HL-60 (cell line): ENCODE measurements around the gene EDRF1.

Source experiments
- DNase-seq, 2 experiments: peaks; one replicate each; pipeline ENCODE4 v3.0.0-alpha.2; 2010 to 2020; ENCODE audit warnings: low read depth in 1 of 2, low spot score in 1 of 2
- H3K27ac ChIP-seq: fragments of 250-450 bp; sonication (Bioruptor Pico); replicated peaks from 2 replicates; pipeline ENCODE4 v1.5.1; 2020; ENCODE audit warnings: mild to moderate bottlenecking, moderate library complexity
- H3K27me3 ChIP-seq: fragments of 250-450 bp; sonication (Bioruptor Pico); 2 replicates; pipeline ENCODE4 v1.5.1; 2021; ENCODE audit warnings: mild to moderate bottlenecking, moderate library complexity; ENCODE audit not compliant: insufficient read depth, poor library complexity, severe bottlenecking
- H3K4me3 ChIP-seq: replicated peaks from 2 replicates; pipeline ENCODE4 v1.5.1; 2011; ENCODE audit warnings: mild to moderate bottlenecking, control low read depth, low read length; ENCODE audit not compliant: insufficient read depth
- GABPA ChIP-seq: IDR thresholded peaks from 2 replicates; pipeline ENCODE4 v1.6.1; 2012; ENCODE audit warnings: low read depth
- POLR2AphosphoS5 ChIP-seq: IDR thresholded peaks from 2 replicates; pipeline ENCODE4 v1.6.1; 2012; ENCODE audit warnings: low read depth
- SPI1 ChIP-seq: IDR thresholded peaks from 2 replicates; pipeline ENCODE4 v1.6.1; 2012; ENCODE audit warnings: low read depth, mild to moderate bottlenecking, borderline replicate concordance
- TF ChIP-seq, protein P1 (sequence below): IDR thresholded peaks from one replicate; pipeline ENCODE4 v1.5.1; 2011; ENCODE audit warnings: low read length, control low read depth, inconsistent platforms; ENCODE audit not compliant: insufficient read depth
- TF ChIP-seq, protein P2 (sequence below): IDR thresholded peaks from 2 replicates; pipeline ENCODE4 v1.6.1; 2012; ENCODE audit warnings: low read depth; ENCODE audit not compliant: insufficient replicate concordance

EDRF1 gene

DNA sequence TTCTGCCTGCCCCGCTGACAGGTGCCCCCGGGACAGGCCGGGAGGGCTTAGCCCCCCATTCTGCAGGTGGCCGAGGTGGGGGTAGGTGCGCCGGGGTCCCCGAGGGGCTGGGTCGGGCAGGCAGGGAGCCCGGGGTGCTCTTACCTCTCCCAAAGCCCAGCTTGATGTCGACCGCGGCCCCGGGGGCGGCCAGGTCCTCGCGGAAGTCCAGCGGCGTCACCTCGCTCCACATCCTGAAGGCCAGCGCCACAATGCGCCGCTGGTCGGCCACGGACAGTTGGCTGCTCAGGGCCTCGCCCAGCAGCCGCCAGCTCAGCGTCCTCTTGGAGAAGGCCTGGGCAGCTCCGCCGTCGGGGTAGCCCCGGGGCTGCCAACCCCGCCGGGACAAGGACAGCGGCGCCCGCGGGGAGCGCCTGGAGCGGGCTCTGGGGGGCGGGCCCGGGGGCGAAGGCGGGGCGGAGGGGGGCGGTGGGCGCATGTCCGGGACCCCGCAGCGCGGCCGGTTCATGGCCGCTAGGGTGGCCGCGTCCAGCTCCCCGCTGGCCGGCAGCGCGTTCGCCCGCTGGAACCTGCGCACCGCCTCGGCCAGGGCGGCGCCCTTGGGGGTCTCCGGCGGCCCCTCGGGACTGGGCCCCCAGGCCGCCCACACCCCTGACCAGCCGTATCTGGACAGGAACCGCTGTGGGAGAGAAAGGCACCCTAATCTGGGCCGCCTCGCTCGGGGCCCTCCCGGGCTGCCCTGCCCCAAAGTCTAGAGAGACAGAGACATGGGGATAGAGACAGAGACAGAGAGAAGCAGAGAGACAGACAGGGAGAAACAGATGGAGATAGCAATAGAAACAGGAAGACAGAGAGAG, 54.4 kb downstream of the EDRF1 start:
- Histone ChIP-seq H3K27ac (no peak overlapping the region), H3K4me3 (no peak overlapping the region), H3K27me3 (no peaks in the 10 kb centered on the region)
- TF ChIP-seq GABPA = no peak
- TF ChIP-seq POLR2AphosphoS5 = no peak
- TF ChIP-seq, protein P1, sequence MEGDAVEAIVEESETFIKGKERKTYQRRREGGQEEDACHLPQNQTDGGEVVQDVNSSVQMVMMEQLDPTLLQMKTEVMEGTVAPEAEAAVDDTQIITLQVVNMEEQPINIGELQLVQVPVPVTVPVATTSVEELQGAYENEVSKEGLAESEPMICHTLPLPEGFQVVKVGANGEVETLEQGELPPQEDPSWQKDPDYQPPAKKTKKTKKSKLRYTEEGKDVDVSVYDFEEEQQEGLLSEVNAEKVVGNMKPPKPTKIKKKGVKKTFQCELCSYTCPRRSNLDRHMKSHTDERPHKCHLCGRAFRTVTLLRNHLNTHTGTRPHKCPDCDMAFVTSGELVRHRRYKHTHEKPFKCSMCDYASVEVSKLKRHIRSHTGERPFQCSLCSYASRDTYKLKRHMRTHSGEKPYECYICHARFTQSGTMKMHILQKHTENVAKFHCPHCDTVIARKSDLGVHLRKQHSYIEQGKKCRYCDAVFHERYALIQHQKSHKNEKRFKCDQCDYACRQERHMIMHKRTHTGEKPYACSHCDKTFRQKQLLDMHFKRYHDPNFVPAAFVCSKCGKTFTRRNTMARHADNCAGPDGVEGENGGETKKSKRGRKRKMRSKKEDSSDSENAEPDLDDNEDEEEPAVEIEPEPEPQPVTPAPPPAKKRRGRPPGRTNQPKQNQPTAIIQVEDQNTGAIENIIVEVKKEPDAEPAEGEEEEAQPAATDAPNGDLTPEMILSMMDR = no peak
- DNase-seq = no peak

DNA sequence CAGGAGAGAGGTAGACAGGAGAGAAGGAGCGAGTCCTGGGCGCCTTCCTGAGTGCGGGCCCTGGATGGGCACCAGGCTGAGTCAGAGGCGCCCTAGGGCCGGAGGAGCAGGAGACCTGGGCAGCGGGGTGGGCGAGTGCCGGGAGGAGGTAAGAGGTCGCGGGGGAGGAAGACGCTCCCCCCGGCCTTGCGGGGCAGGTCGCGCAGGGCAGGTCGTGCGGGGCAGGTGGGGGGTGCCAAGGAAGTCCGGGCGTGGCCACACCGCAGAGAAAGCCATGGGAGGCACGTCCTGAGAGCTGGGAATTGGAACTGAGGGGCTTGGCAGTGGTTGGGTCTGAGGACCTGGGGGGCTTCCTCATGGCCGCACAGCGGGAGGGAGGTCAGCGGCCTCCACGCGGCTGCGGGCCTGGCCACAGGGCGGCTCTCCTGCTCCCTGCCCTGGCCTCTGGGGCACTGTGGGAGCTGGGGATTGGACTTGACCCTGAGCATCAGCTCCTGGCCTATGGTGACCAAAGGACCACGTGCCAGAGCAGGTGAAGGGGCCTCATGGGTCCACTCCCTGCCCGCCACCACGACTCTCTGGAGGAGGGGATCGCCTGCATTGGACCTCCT, 55.2 kb downstream of the EDRF1 start:
- H3K27me3 ChIP-seq = no peaks in the 10 kb centered on the region
- no peak overlapping the region for H3K27ac ChIP-seq
- H3K4me3 ChIP-seq = no peak overlapping the region
- TF ChIP-seq POLR2AphosphoS5 (no peak), GABPA (no peak), SPI1 (no peak)
- TF ChIP-seq, protein P1 = no peak
- TF ChIP-seq, protein P2, sequence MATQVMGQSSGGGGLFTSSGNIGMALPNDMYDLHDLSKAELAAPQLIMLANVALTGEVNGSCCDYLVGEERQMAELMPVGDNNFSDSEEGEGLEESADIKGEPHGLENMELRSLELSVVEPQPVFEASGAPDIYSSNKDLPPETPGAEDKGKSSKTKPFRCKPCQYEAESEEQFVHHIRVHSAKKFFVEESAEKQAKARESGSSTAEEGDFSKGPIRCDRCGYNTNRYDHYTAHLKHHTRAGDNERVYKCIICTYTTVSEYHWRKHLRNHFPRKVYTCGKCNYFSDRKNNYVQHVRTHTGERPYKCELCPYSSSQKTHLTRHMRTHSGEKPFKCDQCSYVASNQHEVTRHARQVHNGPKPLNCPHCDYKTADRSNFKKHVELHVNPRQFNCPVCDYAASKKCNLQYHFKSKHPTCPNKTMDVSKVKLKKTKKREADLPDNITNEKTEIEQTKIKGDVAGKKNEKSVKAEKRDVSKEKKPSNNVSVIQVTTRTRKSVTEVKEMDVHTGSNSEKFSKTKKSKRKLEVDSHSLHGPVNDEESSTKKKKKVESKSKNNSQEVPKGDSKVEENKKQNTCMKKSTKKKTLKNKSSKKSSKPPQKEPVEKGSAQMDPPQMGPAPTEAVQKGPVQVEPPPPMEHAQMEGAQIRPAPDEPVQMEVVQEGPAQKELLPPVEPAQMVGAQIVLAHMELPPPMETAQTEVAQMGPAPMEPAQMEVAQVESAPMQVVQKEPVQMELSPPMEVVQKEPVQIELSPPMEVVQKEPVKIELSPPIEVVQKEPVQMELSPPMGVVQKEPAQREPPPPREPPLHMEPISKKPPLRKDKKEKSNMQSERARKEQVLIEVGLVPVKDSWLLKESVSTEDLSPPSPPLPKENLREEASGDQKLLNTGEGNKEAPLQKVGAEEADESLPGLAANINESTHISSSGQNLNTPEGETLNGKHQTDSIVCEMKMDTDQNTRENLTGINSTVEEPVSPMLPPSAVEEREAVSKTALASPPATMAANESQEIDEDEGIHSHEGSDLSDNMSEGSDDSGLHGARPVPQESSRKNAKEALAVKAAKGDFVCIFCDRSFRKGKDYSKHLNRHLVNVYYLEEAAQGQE = no peak
- DNase-seq = no peak

DNA sequence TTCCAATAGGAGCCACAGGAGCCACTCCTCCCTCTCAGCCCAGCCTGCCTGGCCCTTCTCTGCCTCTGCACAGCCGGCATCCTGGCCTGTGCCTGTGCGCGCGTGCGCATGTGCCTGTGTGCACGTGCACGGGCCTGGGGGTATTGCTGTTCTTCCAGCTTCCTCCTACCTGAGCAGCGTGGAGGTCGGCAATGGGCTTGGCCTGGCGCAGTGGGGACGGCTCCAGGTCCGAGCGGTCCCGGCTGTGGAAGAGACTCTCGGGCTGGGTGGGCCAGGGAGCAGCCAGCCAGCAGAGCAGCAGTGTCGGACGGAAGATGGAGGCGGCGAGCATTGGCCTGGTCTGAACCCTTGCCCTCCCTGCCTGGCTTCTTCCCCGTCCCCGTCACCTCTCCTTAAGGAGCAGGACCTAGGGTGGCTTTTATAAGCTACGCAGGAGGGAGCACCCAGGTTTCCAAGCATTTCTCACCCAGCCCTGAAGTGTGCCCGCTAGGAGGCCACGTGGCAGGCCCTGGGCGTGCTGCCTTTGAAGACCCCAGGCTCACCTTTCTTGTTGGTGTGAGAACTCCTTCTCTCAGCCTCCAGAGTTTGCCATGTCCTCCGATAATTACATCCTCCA, 56.1 kb downstream of the EDRF1 start, which contains the start of gene MMP21:
Gene MMP21 (minus strand): TSS at position 331 of the 616 bp plus-strand sequence. CDS start 0 bp downstream, at position 331.
- no peak for DNase-seq
- Histone ChIP-seq H3K27me3 (no peaks in the 10 kb centered on the region), H3K4me3 (no peak within 1 kb of the TSS), H3K27ac (no peak within 1 kb of the TSS)
- TF ChIP-seq GABPA = no peak
- no peak for TF ChIP-seq SPI1
- TF ChIP-seq POLR2AphosphoS5 = no peak
- TF ChIP-seq, protein P2 = no peak
- TF ChIP-seq, protein P1 = no peak
